ENCODE data around the gene COL6A3.

The COL6A3 gene

GRCh38 chr2:237455764-237456163 is 41.8 kb upstream of the COL6A3 start:
- no peak overlapping the region for H3K4me3 ChIP-seq (ENCODE audit: low read length)
- no peak for TF ChIP-seq CTCF (conservative IDR thresholded peaks at IDR 0.05; ENCODE audit: low read depth, low read length)
- DNase-seq (ENCODE audit: low read depth) = no peak

GRCh38 chr2:237453671-237454070 is 39.7 kb upstream of the COL6A3 start:
- no peak for TF ChIP-seq CTCF (conservative IDR thresholded peaks at IDR 0.05; ENCODE audit: low read depth, low read length)
- DNase-seq (ENCODE audit: low read depth) = no peak

GRCh38 chr2:237452861-237453260 is 38.9 kb upstream of the COL6A3 start:
- TF ChIP-seq CTCF (conservative IDR thresholded peaks at IDR 0.05; ENCODE audit: low read depth, low read length) = no peak
- DNase-seq (ENCODE audit: low read depth) = no peak
- no peak overlapping the region for H3K4me3 ChIP-seq (ENCODE audit: low read length)

More at GRCh38 chr2:237453671-237454070, 39.7 kb upstream of the COL6A3 start:
- H3K4me3 ChIP-seq (ENCODE audit: low read length) = no peak overlapping the region

GRCh38 chr2:237451643-237452469 is 37.9 kb upstream of the COL6A3 start:
- no peak for DNase-seq (ENCODE audit: low read depth)
- TF ChIP-seq CTCF (conservative IDR thresholded peaks at IDR 0.05; ENCODE audit: low read depth, low read length) = peak; percentile 27
- no peak overlapping the region for H3K4me3 ChIP-seq (ENCODE audit: low read length)

GRCh38 chr2:237450583-237450982 is 36.6 kb upstream of the COL6A3 start:
- TF ChIP-seq CTCF (conservative IDR thresholded peaks at IDR 0.05; ENCODE audit: low read depth, low read length) = no peak

GRCh38 chr2:237450108-237450507 is 36.1 kb upstream of the COL6A3 start:
- DNase-seq (ENCODE audit: low read depth) = no peak
- H3K4me3 ChIP-seq (ENCODE audit: low read length) = no peak overlapping the region
- TF ChIP-seq CTCF (conservative IDR thresholded peaks at IDR 0.05; ENCODE audit: low read depth, low read length) = no peak

More at GRCh38 chr2:237450583-237450982, 36.6 kb upstream of the COL6A3 start:
- no peak for DNase-seq (ENCODE audit: low read depth)
- no peak overlapping the region for H3K4me3 ChIP-seq (ENCODE audit: low read length)

Data from retinal pigment epithelial cell (primary cell).